GM18517 (cell line): Measurements from ENCODE around the gene ATP1B4.

ENCODE experiments used
- ATAC-seq: cut with Tn5 transposase; IDR thresholded peaks from one replicate; pipeline ENCODE4 v1.9.1; 2021; ENCODE audit warnings: mild to moderate bottlenecking, moderate library complexity; ENCODE audit not compliant: unreplicated experiment

ATP1B4 gene

DNA sequence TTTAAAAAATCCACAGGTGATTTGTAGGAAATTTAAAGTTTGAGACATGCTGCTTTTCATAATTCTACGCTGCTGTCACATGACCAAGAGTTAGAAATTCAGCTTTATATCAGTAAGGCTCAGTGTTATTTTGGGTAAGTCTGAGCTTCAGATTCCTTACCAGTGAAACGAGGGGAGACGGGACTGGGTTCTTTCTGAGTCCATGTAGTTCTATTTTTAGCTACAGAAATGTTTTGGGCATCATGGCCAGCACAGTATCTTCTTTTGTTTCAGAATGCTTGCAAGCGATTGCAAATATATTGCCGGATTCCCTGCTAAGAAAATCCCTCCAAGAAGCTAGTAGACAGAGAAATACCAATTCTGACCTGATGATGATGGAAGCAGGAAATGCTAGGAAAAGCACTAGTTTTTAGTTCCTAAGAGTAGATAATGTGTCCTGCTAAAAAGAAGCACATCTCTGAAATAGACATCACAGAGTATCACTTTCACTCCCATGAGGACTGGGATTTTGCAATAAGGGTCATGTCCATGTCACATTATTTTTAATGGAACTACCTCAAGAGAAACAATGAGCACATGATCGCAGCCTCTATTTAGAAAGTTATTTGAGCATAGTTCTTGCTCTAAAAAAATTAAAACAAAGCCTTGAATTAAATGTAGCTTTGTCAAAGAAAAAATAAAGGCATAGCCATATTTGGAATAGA lies 10.9 kb downstream of the ATP1B4 start:
- ATAC-seq: no peak

DNA sequence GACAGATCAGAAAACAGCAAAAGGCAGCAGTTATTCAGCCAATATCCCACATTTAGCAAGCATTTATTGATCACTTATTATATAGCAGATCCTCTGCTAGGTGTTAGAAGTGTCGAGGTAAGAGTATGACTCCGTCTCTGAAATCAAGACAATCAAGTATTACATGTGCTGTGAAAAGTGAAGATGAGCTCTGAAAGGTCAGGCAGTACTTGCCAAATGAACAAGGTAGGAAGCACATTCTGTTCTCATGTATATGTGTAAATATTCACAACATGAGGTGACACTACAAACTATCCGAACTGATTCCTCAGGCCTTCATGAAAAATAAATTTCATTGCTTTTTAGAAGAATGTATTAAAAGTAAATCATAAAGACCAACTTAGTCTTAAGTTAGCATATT lies 15.3 kb downstream of the ATP1B4 start:
- no peak for ATAC-seq

- no peak for ATAC-seq
Measured at GRCh38 chrX:120377715-120378114, 15.8 kb downstream of the ATP1B4 start.

DNA sequence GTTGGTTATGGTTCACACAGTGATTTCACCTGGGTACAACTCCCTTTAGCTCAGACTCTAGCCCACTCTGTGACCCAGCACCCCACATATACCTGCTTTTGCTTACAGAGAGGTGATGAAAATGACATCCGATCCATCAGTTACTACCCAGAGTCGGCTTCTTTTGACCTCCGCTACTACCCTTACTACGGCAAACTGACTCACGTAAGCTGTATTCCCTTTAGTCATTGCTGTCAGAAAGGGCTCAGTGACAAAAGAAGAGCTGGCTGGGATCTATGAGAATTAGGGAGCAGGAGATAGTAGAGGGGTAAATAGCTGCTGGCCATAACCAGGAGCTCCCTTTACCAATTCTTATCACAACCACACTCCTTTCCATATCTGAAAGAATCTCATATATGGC lies 16.7 kb downstream of the ATP1B4 start:
- ATAC-seq: no peak

- ATAC-seq: no peak
Measured at GRCh38 chrX:120379937-120380681, 18.2 kb downstream of the ATP1B4 start.

GRCh38 chrX:120380699-120381098 lies 18.8 kb downstream of the ATP1B4 start:
- ATAC-seq: no peak

GRCh38 chrX:120401301-120401700 lies 39.4 kb downstream of the ATP1B4 start:
- ATAC-seq: no peak

- ATAC-seq: no peak
Measured at GRCh38 chrX:120402369-120402768, 40.5 kb downstream of the ATP1B4 start.

DNA sequence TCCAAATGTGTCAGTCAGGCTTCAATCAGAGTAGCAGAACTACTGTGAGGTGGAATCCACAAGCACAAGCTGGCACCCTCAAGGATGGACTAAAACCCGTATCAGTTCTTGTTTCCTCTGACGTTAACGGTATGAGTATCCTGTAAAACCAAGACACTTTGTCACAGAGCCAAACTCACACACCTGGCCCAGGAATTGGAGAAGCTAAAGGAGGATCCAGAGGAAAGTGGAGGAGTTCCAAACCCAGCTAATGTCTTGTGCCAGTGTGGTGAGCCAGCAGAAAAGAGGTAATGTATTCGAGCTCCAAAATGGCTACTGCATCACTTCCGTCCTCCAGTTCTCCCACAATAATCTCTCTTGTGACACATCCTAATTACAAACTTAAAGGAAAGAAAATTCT lies 44.7 kb downstream of the ATP1B4 start:
- ATAC-seq: no peak

DNA sequence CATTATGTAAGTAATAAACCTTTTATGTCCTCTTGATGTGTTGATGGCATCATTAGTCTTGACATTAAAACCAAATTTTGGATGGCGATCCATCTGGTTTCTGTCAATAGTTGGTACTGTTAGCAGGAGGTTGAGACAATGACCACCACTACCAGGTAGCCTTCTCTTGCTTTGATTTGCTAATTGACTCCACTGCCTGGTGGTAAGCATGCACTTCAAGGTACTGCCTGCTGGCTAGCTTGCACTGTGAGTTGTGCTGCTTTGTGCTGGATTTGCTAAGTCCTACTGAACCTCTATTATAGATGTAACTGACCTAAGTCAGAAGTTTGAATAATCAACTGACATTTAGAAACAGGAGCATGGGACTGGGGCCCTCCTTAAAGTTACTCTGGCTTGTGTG lies 46.3 kb downstream of the ATP1B4 start:
- ATAC-seq: no peak

- ATAC-seq: peak; percentile 57
Measured at GRCh38 chrX:120419463-120419862, 57.6 kb downstream of the ATP1B4 start.

DNA sequence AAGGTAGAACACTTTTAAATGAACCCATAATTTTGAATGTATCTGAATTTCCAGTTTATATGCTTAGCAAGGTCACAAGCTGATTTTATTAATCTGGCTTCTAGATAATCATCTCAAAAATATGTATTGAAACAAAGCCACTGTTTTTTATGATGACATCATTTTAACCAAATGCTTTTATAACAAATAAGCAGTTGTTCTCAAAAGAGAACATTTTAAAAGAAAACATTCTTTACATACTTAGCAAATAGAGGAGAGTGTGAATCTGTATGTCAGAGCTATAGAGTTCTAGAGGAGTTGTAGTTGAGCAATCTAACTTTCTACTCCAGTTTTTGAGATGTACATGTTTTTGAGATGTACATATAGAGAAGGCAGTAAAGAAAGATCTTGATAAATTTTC lies 64.7 kb downstream of the ATP1B4 start:
- no peak for ATAC-seq

DNA sequence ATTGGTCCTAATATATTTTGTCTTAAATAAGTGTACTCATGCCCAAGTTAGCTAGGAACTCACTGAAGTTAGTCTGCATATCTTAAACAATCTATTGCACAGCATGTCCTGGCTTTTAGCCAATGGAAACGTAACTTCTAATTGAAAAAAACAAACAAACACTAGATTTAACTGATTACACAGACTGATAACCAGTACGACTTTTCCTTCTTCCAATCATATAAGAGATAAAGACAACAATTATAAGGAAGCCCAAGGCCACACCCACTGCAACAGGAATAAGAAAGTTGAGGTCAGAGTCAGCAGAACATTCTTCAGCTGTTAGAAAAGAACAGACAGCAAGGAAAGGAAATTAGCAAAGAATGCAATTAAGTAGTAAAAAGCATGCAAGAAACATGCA lies 66.4 kb downstream of the ATP1B4 start:
- ATAC-seq: no peak

DNA sequence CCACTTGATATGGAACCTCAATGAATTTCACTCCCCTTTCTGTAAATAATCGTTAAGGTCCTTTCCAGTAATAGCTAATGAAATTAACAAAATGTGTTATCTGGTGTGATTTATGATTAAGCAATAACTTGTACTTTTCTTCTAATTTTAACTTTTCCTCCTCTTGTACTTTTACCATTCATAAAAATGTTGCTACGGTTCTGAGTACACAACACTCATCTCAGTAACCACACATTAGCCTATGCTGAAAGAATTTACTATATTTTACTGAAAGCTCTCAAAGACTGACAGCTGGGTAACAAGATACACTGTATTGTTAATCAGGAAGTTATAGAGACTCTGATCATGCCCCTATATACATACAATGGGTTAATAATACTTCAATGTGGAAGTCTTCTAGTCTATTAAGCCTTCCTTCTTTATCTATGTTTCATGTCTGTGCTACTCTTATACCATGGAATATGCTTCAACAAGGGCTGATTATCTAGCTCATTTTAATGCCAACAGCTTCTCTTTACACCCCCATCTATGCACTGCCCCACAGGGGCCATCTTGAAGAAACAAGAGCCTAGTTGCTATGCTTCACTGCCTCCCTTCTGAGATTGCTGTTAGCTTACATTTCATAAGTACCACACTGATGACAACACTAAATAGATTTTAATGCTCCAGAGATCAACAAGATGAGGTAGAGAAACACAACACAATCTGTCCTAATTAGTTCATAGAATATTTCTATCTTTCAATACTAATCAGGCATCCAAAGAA lies 68.1 kb downstream of the ATP1B4 start:
- no peak for ATAC-seq
